ENCODE data around the gene LDLRAD2.
"Not testable (repeated sequence)": the region's sequence is repeated elsewhere in the genome, so short reads cannot be mapped to it uniquely, and the experiment has no call there.

The LDLRAD2 gene, protein sequence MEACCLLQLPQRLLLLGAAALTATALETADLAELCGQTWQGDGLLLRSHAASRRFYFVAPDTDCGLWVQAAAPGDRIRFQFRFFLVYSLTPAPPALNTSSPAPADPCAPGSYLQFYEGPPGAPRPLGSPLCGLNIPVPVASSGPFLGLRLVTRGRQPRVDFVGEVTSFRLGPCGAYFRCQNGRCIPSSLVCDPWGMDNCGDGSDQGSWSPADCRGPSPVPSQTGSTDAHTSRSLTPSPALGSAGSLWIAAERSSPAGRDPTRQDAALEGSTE

DNA sequence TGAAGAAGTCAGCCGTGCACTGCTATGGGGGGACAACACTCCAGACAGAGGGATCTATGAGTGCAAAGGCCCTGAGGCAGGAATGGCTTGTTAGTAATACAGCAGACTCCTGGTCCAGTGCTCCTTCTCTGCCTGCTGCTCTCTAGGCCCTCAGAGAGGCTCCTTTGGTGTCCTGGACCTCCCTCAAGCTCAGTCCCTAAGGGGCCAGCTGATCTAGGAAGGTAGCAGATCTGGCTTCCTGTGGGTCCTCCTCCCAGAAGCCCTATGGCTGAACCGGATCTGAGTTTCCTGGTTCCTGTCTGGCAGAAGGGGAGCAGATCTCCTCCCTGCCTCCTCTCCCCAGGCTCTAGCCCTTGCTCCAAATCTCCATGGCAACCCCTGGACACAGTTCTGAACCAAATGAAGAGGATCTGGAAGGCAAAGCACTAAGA lies at the start of gene LDLRAD2:
LDLRAD2 (plus strand) TSS at position 391 of the 431 bp plus-strand sequence. CDS start 187 bp downstream, outside the sequence.
- DNase-seq (ENCODE audit: low read depth in 2 of 2): no peak

DNA sequence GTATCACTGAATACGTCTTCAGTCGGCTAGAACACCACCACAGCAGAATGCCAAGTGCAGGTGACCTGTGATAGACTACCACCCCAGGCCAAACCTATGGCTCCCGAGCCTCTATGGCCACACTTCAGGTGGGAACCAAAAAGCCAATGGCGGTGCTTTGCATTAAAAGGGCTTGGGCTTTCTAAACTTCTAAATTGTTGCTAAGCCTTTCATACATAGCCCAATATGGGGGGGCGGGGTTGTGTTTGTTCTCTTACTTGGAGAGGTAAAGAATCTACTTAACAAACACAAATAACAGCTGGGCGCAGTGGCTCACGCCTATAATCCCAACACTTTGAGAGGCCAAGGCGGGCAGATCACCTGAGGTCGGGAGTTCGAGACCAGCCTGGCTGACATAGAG lies 48.8 kb upstream of the LDLRAD2 start:
- no peak for DNase-seq (ENCODE audit: low read depth in 2 of 2)

DNA sequence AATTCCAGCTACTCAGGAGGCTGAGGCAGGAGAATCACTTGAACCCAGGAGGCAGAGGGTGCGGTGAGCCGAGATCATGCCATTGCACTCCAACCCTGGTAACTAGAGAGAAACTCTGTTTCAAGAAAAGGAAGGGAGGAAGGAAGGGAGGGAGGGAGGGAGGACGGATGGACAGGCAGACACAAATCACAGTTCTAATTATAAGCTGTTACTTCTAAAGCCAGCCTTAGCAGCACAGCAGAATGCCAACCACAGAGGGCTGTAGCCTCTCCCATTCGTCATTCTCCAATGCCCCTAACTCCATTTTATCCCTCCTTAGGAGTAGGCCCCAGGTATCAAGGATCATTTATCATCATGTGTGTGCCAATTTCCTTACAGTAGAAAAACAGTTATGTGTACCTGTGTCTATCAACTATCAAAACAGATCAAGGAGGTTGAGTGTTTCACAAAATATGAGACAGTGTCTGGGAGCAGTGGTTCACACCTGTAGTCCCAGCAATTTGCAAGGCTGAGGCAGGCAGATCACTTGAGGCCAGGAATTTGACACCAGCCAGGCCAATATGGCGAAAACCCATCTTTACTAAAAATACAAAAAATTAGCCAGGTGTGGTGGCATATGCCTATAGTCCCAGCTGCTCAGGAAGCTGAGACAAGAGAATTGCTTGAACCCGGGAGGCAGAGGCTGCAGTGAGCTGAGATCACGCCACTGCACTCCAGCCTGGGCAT lies 48.2 kb upstream of the LDLRAD2 start:
- no peak for DNase-seq (ENCODE audit: low read depth in 2 of 2)

GRCh38 chr1:21764615-21765423 lies 47.2 kb upstream of the LDLRAD2 start:
- DNase-seq (ENCODE audit: low read depth in 2 of 2): no peak

DNA sequence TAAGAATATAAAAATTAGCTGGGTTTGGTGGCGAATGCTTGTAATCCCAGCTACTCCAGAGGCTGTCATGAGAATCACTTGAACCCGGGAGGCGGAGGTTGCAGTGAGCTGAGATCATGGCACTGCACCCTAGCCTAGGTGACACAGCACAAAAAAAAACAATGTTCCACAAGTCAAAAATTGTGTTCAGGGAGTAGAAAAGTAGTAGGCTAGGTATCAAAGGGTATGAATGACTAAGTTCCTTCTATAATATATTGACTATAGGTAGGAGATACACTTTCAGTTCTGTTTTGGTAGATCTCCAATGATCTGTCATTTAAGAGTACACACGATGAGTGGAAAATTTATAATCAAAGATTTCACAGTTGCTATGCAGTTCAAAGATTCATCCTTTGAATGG lies 45.9 kb upstream of the LDLRAD2 start:
- DNase-seq (ENCODE audit: low read depth in 2 of 2): no peak

DNA sequence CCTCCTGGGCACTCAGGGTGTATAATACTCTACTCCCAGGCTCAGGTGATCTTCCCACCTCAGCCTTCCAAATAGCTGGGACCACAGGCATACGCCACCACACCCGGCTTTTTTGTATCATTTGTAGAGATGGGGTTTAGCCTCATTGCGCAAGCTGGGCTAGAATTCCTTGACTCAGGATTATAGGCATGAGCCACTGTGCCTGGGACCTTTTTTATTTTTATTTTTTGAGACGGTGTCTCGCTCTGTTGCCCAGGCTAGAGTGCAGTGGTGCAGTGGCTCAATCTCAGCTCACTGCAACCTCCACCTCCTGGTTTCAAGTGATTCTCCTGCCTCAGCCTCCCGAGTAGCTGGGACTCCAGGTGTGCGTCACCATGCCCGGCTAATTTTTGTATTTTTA lies 45.0 kb upstream of the LDLRAD2 start:
- DNase-seq (ENCODE audit: low read depth in 2 of 2): not testable (repeated sequence)

DNA sequence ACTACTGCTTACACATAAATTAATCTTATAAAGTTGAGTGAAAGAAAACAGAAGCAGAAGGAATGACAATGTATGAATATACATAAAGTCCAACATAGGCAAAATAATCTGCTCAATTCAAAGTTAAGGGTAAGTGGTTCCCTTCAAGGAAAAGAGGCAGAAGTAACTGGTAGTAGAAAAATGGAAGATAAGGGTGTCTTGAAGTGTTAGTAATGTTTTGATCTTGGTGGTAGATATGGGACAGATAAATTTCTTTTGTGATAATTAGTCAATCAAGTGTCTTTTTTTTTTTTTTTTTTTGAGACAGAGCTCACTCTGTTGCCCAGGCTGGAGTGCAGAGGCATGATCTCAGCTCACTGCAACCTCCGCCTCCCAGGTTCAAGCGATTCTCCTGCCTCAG lies 41.9 kb upstream of the LDLRAD2 start:
- no peak for DNase-seq (ENCODE audit: low read depth in 2 of 2)

GRCh38 chr1:21770602-21771001 lies 41.5 kb upstream of the LDLRAD2 start:
- DNase-seq (ENCODE audit: low read depth in 2 of 2): not testable (repeated sequence)

- DNase-seq (ENCODE audit: low read depth in 2 of 2): not testable (repeated sequence)
Measured at GRCh38 chr1:21771672-21772071, 40.4 kb upstream of the LDLRAD2 start.

DNA sequence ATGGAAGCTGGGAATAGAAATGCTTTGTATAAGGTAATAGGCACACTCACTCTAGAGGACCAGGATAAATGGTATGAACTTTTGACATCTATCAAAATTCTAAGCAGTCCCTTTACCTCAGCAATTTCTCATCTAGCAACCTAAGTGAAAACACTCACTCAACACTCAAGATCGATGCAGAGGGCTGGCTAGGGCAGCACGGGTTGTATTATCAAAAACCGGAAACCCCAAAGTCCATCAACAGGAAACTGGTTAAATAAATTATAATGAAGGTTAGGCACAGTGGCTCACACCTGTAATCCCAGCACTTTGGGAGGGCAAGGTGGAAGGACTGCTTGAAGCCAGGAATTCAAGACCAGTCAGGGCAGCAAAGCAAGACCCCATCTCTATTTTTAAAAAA lies 38.5 kb upstream of the LDLRAD2 start:
- DNase-seq (ENCODE audit: low read depth in 2 of 2): no peak

- no peak for DNase-seq (ENCODE audit: low read depth in 2 of 2)
Measured at GRCh38 chr1:21774835-21775549, 37.1 kb upstream of the LDLRAD2 start.

- no peak for DNase-seq (ENCODE audit: low read depth in 2 of 2)
Measured at GRCh38 chr1:21775550-21775914, 36.5 kb upstream of the LDLRAD2 start.

DNA sequence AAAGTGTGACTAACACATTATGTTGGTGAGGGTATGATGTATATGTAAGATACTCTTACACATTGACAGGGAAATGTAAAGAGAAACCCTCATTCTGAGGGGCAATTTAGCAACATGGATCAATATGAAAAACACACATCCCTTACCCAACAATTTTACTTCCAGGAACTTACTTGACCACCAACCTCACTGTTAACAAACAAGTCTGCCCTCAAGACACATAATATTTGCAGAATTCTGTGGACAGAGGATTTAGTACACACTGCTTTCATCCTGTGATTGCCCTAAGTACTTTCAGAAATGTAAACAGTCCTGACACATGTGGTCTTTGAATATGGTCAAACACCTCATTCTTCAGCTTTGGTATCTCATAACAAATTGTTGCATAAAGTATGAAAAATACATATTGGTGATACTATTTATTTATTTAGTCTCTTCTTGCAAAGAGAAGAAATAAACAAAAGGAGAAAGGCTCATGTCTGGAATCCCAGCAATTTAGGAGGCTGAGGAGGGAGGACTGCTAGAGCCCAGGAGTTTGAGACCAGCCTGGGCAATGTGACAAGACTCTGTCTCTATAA lies 36.0 kb upstream of the LDLRAD2 start:
- no peak for DNase-seq (ENCODE audit: low read depth in 2 of 2)

- not testable (repeated sequence) for DNase-seq (ENCODE audit: low read depth in 2 of 2)
Measured at GRCh38 chr1:21776925-21777324, 35.1 kb upstream of the LDLRAD2 start.

DNA sequence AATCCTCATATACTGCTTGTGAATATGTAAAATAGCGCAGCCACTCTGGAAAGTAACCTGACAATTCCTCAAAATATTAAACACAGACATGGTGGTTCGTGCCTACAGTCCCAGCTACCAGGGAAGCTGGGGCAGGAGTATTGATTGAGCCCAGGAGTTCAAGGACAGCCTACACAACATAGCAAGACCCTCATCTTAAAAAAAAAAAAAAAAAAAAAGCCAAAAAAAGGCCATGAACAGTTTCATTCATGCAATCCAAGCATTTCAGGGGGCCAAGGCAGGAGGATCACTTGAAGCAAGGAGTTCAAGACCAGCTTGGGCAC lies 33.7 kb upstream of the LDLRAD2 start:
- no peak for DNase-seq (ENCODE audit: low read depth in 2 of 2)

GRCh38 chr1:21779613-21780521 lies 32.2 kb upstream of the LDLRAD2 start:
- DNase-seq (ENCODE audit: low read depth in 2 of 2): no peak

- DNase-seq (ENCODE audit: low read depth in 2 of 2): no peak
Measured at GRCh38 chr1:21781815-21782348, 30.2 kb upstream of the LDLRAD2 start.

DNA sequence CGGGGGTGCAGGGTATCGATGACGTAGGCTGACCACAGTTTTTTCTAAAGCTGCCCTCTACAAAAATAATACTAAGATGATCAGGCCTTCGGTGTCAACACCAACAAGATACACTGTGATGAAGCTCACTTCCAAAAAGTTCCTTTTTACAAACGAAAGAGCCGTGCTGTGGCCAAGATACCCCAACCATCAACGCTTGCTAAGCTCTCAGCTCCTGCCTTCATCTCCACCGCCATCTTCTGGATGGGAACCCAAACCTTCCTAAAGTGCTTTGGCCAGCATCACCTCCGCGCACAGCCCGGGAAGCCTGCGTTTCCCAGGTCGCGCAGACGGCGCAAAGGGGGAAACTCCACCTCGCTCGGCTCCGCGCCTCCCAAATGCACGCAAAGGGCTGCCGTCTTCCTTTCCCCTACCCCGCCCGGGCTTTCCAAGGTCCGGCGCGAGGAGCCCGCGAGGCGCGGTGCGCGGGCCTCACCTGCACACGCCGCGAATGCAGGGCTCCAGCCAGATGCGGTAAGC lies 29.7 kb upstream of the LDLRAD2 start:
- peak; percentile 2 to 13 for DNase-seq (ENCODE audit: low read depth in 2 of 2)

GRCh38 chr1:21782868-21783678 lies 29.0 kb upstream of the LDLRAD2 start, which contains the start of gene USP48:
TSS of gene USP48 (minus strand) at chr1:21783149. CDS start at chr1:21782957, 192 bp downstream.
- DNase-seq (ENCODE audit: low read depth in 2 of 2): peak; percentile 92 to 93

All from stimulated activated CD8-positive, alpha-beta memory T cell treated with anti-CD3 and anti-CD28 coated beads, Interleukin-2, amount 100 ng/mL, for 1 hour (primary cell).